ENCODE results near the gene GPC3.

DNA sequence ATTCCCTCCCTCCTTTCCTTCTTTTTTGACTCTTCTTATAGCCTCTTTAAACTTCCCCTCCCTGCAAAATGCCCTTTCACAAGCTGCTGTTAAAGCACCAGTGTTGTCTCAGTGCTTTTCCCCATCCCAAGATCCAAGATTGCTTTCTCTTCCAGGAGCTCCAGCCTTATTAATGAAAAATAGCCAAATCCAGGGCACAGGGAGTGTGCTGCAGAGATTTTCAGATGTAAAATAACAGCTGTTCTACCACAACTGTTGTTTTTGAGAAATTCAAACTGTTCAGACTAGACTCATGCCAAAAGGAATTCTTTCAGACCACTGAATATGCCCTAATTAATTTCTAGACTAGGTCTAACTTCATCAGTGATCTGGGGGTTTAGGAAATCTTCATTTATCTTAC, 47.0 kb upstream of the GPC3 start:
- TF ChIP-seq POLR2A (IDR thresholded peaks at IDR 0.05; ENCODE audit: low read depth, low read length), result no peak
- TF ChIP-seq POLR2AphosphoS5 (IDR thresholded peaks at IDR 0.05; ENCODE audit: low read depth, low read length), result no peak
